ENCODE data around the gene FMR1.

- TF ChIP-seq REST (IDR thresholded peaks at IDR 0.05; ENCODE audit: insufficient read depth in 1 of 2, low read depth in 2 of 2, low read length in 2 of 2) (peak in 1 of 2 experiments; percentile 41; a peak in 1 of 4 replicates), TAF1 (IDR thresholded peaks at IDR 0.05; ENCODE audit: borderline replicate concordance, insufficient read depth, low read length) (no peak), POLR2AphosphoS5 (IDR thresholded peaks at IDR 0.05; ENCODE audit: low read depth, low read length) (no peak)
These were observed 528 bp downstream of the FMR1 start for GRCh38 chrX:147912093-147912801.

Measured in PFSK-1 (cell line).